Thyroid gland (tissue), 4 donors: ENCODE data around the gene SEC23IP.

Experiments used
- CTCF ChIP-seq, 6 experiments: fragments of 200-600 bp in 3 of 6; fragments of 450-650 bp in 3 of 6; sonication (generic) in 3 of 6; IDR thresholded peaks; one replicate each; pipeline ENCODE4 v1.5.1; 2016 to 2019; ENCODE audit warnings: antibody characterized with exemption in 6 of 6, mild to moderate bottlenecking in 2 of 6, inconsistent platforms in 1 of 6, moderate library complexity in 1 of 6
- POLR2A ChIP-seq, 2 donors: fragments of 450-650 bp; IDR thresholded peaks; one replicate each; pipeline ENCODE4 v1.6.1; 2017; ENCODE audit warnings: antibody characterized with exemption in 2 of 2, mild to moderate bottlenecking in 2 of 2, moderate library complexity in 1 of 2

GRCh38 chr10:119892188-119893065 lies at the start of gene SEC23IP:
- TF ChIP-seq CTCF (IDR thresholded peaks at IDR 0.05) (peak in 1 of 6 experiments; percentile 5), POLR2A (IDR thresholded peaks at IDR 0.05) (peak in 1 of 2 donors; percentile 83)
